Astrocyte of the hippocampus (primary cell): ENCODE data around the gene EPHA2.
"Not testable (repeated sequence)": the region's sequence is repeated elsewhere in the genome, so short reads cannot be mapped to it uniquely, and the experiment has no call there.

ENCODE experiments used
- DNase-seq: peaks from one replicate; pipeline ENCODE4 v3.0.0; 2011; ENCODE audit warnings: low read depth, low spot score

Gene EPHA2

GRCh38 chr1:16119926-16120325 is 35.9 kb downstream of the EPHA2 start:
- peak; percentile 4 for DNase-seq

GRCh38 chr1:16119504-16119903 is 36.4 kb downstream of the EPHA2 start:
- no peak for DNase-seq

- DNase-seq = peak; percentile 16
These were observed 37.2 kb downstream of the EPHA2 start for GRCh38 chr1:16118706-16119105.

GRCh38 chr1:16117936-16118335 is 37.9 kb downstream of the EPHA2 start:
- peak; percentile 3 for DNase-seq

- peak; percentile 72 for DNase-seq
These were observed 38.5 kb downstream of the EPHA2 start for GRCh38 chr1:16117369-16117768.

- DNase-seq = no peak
These were observed 39.2 kb downstream of the EPHA2 start for GRCh38 chr1:16116625-16117024.

- DNase-seq = peak; percentile 55
These were observed 39.9 kb downstream of the EPHA2 start for GRCh38 chr1:16116002-16116401.

GRCh38 chr1:16115468-16115983 is 40.3 kb downstream of the EPHA2 start:
- DNase-seq = peak; percentile 28

- peak; percentile 34 for DNase-seq
These were observed 41.1 kb downstream of the EPHA2 start for GRCh38 chr1:16114527-16115467.

GRCh38 chr1:16112596-16113555 is 43.0 kb downstream of the EPHA2 start:
- peak; percentile 93 for DNase-seq

- peak; percentile 94 for DNase-seq
These were observed 43.9 kb downstream of the EPHA2 start for GRCh38 chr1:16111771-16112595.

GRCh38 chr1:16110884-16111283 is 45.0 kb downstream of the EPHA2 start:
- DNase-seq = peak; percentile 1

GRCh38 chr1:16110456-16110855 is 45.4 kb downstream of the EPHA2 start:
- DNase-seq = no peak

GRCh38 chr1:16109571-16109970 is 46.3 kb downstream of the EPHA2 start:
- DNase-seq = peak; percentile 4

- not testable (repeated sequence) for DNase-seq
These were observed 48.8 kb downstream of the EPHA2 start for GRCh38 chr1:16107039-16107438.

- no peak for DNase-seq
These were observed 54.2 kb downstream of the EPHA2 start for GRCh38 chr1:16101623-16102022.

GRCh38 chr1:16099412-16099811 is 56.5 kb downstream of the EPHA2 start:
- no peak for DNase-seq

GRCh38 chr1:16095447-16095846 is 60.4 kb downstream of the EPHA2 start:
- no peak for DNase-seq

GRCh38 chr1:16094453-16095158 is 61.3 kb downstream of the EPHA2 start:
- DNase-seq = no peak

GRCh38 chr1:16093611-16094010 is 62.3 kb downstream of the EPHA2 start:
- DNase-seq = no peak
